Erythroblast (primary cell): ENCODE results near the gene MAEA.

ENCODE experiments used
- GATA1 ChIP-seq: IDR thresholded peaks from 2 replicates; pipeline ENCODE4 v1.6.1; 2011; ENCODE audit warnings: low read depth, mild to moderate bottlenecking, control low read depth, low read length, moderate library complexity
- POLR2A ChIP-seq: IDR thresholded peaks from 2 replicates; pipeline ENCODE4 v1.6.1; 2011; ENCODE audit warnings: mild to moderate bottlenecking, low read length

GRCh38 chr4:1330761-1331590, 41.3 kb downstream of the MAEA start:
- no peak for TF ChIP-seq POLR2A
- TF ChIP-seq GATA1 = no peak
